SK-N-SH treated with all-trans-retinoic acid at 6 μM for 48 hours (cell line): Measurements from ENCODE around the gene OR2T4.

Source experiments
- ATAC-seq: fragments of 200-7000 bp; cut with Tn5 transposase; 3 replicates; pipeline ENCODE4 v1.9.1; 2020; ENCODE audit warnings: mild to moderate bottlenecking, moderate library complexity
- ARNTL ChIP-seq: fragments of 450-650 bp; formaldehyde crosslinking; IDR thresholded peaks from 2 replicates; pipeline ENCODE4 v1.5.0; 2020; ENCODE audit warnings: low read depth, mild to moderate bottlenecking, moderate library complexity, borderline replicate concordance
- BACH2 ChIP-seq: fragments of 250-450 bp; sonication (Bioruptor Pico); IDR thresholded peaks from 2 replicates; pipeline ENCODE4 v1.9.0; 2021; ENCODE audit warnings: mild to moderate bottlenecking, borderline replicate concordance
- CSDC2 ChIP-seq: fragments of 250-450 bp; sonication (Bioruptor Pico); IDR thresholded peaks from 2 replicates; pipeline ENCODE4 v1.5.0; 2020; ENCODE audit warnings: mild to moderate bottlenecking, moderate library complexity
- GLIS3 ChIP-seq: fragments of 250-450 bp; sonication (Bioruptor Pico); IDR thresholded peaks from 2 replicates; pipeline ENCODE4 v1.5.0; 2020; ENCODE audit warnings: mild to moderate bottlenecking, moderate library complexity
- ISL1 ChIP-seq: fragments of 250-450 bp; sonication (Bioruptor Pico); IDR thresholded peaks from 2 replicates; pipeline ENCODE4 v2.1.2; 2022; ENCODE audit warnings: mild to moderate bottlenecking, moderate library complexity
- OSR1 ChIP-seq: fragments of 250-450 bp; sonication (Bioruptor Pico); IDR thresholded peaks from 2 replicates; pipeline ENCODE4 v1.8.0; 2022; ENCODE audit warnings: moderate library complexity, mild to moderate bottlenecking, inconsistent platforms
- PPARA ChIP-seq: fragments of 250-450 bp; sonication (Bioruptor Pico); IDR thresholded peaks from 2 replicates; pipeline ENCODE4 v1.5.0; 2020; ENCODE audit warnings: mild to moderate bottlenecking, borderline replicate concordance
- RARB ChIP-seq: fragments of 250-450 bp; sonication (Bioruptor Pico); IDR thresholded peaks from 2 replicates; pipeline ENCODE4 v1.8.0; 2021; ENCODE audit warnings: mild to moderate bottlenecking, moderate library complexity
- TCF4 ChIP-seq: fragments of 250-450 bp; sonication (Bioruptor Pico); IDR thresholded peaks from 2 replicates; pipeline ENCODE4 v1.8.0; 2021; ENCODE audit warnings: mild to moderate bottlenecking, moderate library complexity, borderline replicate concordance
- ZC3H10 ChIP-seq: fragments of 250-450 bp; sonication (Bioruptor Pico); IDR thresholded peaks from 2 replicates; pipeline ENCODE4 v1.5.1; 2021; ENCODE audit warnings: mild to moderate bottlenecking, moderate library complexity
- ZFP3 ChIP-seq: fragments of 250-450 bp; sonication (Bioruptor Pico); IDR thresholded peaks from 2 replicates; pipeline ENCODE4 v1.5.0; 2020; ENCODE audit warnings: mild to moderate bottlenecking, moderate library complexity
- ZNF70 ChIP-seq: fragments of 450-650 bp; formaldehyde crosslinking; IDR thresholded peaks from 2 replicates; pipeline ENCODE4 v1.5.0; 2020; ENCODE audit warnings: mild to moderate bottlenecking, moderate library complexity
- ZNF8 ChIP-seq: fragments of 450-650 bp; formaldehyde crosslinking; IDR thresholded peaks from 2 replicates; pipeline ENCODE4 v1.5.0; 2020; ENCODE audit warnings: mild to moderate bottlenecking, moderate library complexity
- TF ChIP-seq, protein P1 (sequence below): fragments of 250-450 bp; sonication (Bioruptor Pico); IDR thresholded peaks from 2 replicates; pipeline ENCODE4 v1.5.0; 2020; ENCODE audit warnings: mild to moderate bottlenecking, moderate library complexity
- TF ChIP-seq, protein P2 (sequence below): fragments of 250-450 bp; sonication (Bioruptor Pico); IDR thresholded peaks from 2 replicates; pipeline ENCODE4 v1.5.1; 2021; ENCODE audit warnings: mild to moderate bottlenecking, moderate library complexity

OR2T4 gene

DNA sequence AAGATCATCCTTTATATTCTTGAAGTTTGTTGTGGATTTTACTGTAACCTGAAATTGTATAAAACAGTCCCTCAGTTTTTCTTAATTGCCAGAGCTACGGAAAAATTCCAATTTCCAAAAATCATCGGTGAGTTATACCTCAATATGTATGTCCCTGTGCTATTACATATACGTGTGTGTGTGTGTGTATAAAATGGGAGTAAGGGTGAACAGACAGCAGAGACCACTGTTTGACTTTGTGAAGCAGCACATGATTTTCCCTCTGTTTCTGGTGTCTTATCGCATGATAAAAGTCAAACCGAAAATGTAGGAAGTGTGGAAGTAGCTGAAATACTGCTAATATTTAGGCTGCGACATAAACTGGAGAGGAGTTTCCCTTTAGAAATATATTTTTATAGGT, 42.6 kb downstream of the OR2T4 start:
- no peak for ATAC-seq
- no peak for TF ChIP-seq TCF4 (CRISPR knock-in tag)
- no peak for TF ChIP-seq GLIS3 (CRISPR knock-in tag)
- no peak for TF ChIP-seq RARB (CRISPR knock-in tag)
- no peak for TF ChIP-seq ARNTL
- TF ChIP-seq ZC3H10, result no peak
- TF ChIP-seq ISL1 (CRISPR knock-in tag), result no peak

DNA sequence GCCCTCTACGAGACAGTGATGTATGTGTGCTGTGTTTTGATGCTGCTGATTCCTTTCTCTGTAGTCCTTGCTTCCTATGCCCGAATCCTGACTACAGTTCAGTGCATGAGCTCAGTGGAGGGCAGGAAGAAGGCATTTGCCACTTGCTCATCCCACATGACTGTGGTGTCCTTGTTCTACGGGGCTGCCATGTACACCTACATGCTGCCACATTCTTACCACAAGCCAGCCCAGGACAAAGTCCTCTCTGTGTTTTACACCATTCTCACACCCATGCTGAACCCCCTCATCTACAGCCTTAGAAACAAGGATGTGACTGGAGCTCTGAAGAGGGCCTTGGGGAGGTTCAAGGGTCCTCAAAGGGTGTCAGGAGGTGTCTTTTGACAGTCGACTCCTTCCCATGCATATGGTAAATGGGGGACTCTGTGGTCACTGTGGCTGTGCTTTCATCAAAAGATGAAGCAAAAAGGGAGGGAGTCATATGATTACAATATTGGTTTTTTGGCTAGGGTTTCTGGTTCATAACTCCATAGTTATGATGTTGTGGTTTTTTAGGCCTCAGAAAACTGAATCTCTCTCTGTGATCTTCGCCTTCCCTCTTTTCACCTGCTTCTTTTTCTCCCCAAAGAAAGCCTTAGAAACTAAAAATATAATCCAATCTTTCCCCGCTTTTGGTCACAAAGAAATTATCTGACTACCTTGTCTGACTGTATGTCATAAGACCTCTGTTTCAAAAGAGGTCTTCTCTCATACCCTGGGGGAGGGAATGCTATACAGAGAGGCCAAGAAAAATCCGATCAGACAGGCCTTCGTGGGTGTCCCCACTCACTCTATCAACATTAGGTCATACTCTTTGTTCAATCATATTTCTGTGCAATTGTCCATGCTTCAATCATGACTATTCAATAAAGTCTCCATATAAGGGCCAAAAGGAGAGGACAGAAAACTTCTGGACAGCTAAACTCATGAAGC, 45.5 kb downstream of the OR2T4 start:
- ATAC-seq, result no peak
- TF ChIP-seq CSDC2 (CRISPR knock-in tag), result no peak
- TF ChIP-seq, protein P1, sequence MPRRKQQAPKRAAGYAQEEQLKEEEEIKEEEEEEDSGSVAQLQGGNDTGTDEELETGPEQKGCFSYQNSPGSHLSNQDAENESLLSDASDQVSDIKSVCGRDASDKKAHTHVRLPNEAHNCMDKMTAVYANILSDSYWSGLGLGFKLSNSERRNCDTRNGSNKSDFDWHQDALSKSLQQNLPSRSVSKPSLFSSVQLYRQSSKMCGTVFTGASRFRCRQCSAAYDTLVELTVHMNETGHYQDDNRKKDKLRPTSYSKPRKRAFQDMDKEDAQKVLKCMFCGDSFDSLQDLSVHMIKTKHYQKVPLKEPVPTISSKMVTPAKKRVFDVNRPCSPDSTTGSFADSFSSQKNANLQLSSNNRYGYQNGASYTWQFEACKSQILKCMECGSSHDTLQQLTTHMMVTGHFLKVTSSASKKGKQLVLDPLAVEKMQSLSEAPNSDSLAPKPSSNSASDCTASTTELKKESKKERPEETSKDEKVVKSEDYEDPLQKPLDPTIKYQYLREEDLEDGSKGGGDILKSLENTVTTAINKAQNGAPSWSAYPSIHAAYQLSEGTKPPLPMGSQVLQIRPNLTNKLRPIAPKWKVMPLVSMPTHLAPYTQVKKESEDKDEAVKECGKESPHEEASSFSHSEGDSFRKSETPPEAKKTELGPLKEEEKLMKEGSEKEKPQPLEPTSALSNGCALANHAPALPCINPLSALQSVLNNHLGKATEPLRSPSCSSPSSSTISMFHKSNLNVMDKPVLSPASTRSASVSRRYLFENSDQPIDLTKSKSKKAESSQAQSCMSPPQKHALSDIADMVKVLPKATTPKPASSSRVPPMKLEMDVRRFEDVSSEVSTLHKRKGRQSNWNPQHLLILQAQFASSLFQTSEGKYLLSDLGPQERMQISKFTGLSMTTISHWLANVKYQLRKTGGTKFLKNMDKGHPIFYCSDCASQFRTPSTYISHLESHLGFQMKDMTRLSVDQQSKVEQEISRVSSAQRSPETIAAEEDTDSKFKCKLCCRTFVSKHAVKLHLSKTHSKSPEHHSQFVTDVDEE (CRISPR knock-in tag), result no peak
- no peak for TF ChIP-seq ARNTL
- no peak for TF ChIP-seq RARB (CRISPR knock-in tag)
- no peak for TF ChIP-seq TCF4 (CRISPR knock-in tag)
- no peak for TF ChIP-seq ZFP3 (CRISPR knock-in tag)
- no peak for TF ChIP-seq BACH2 (CRISPR knock-in tag)
- TF ChIP-seq PPARA (CRISPR knock-in tag), result no peak
- TF ChIP-seq ZNF8 (CRISPR knock-in tag), result no peak
- TF ChIP-seq OSR1 (CRISPR knock-in tag), result no peak
- TF ChIP-seq ISL1 (CRISPR knock-in tag), result no peak
- no peak for TF ChIP-seq ZNF70 (CRISPR knock-in tag)
- TF ChIP-seq ZC3H10, result no peak
- TF ChIP-seq, protein P2, sequence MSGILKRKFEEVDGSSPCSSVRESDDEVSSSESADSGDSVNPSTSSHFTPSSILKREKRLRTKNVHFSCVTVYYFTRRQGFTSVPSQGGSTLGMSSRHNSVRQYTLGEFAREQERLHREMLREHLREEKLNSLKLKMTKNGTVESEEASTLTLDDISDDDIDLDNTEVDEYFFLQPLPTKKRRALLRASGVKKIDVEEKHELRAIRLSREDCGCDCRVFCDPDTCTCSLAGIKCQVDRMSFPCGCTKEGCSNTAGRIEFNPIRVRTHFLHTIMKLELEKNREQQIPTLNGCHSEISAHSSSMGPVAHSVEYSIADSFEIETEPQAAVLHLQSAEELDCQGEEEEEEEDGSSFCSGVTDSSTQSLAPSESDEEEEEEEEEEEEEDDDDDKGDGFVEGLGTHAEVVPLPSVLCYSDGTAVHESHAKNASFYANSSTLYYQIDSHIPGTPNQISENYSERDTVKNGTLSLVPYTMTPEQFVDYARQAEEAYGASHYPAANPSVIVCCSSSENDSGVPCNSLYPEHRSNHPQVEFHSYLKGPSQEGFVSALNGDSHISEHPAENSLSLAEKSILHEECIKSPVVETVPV (CRISPR knock-in tag), result no peak
- no peak for TF ChIP-seq GLIS3 (CRISPR knock-in tag)
